Measurements from ENCODE around the gene AFDN.

The AFDN gene

GRCh38 chr6:167824591-167825331 is 1.9 kb upstream of the AFDN start:
- DNase-seq (no peak), ATAC-seq (ENCODE audit: insufficient read depth, low read depth) (no peak)
- Histone ChIP-seq H3K4me3 (ENCODE audit: low read depth in 1 of 2, low read length in 2 of 2) (no peak overlapping the region), H2AFZ (ENCODE audit: low read depth, low read length) (no peak overlapping the region), H3K4me2 (ENCODE audit: insufficient read depth, low read length) (no peak overlapping the region), H3K4me1 (ENCODE audit: insufficient read depth, low read length) (no peaks in the 10 kb centered on the region), H4K20me1 (ENCODE audit: insufficient read depth, low read length) (no peaks in the 10 kb centered on the region), H3K36me3 (ENCODE audit: insufficient read depth, low read length) (no peaks in the 10 kb centered on the region), H3K27me3 (ENCODE audit: insufficient read depth, low read length, poor library complexity) (peaks cover 2% of the 10 kb centered on the region), H3K9ac (ENCODE audit: low read depth, low read length) (no peak overlapping the region), H3K9me3 (ENCODE audit: insufficient read depth, low read length, severe bottlenecking) (no peaks in the 10 kb centered on the region), H3K27ac (ENCODE audit: low read length) (no peak overlapping the region), H3K79me2 (ENCODE audit: insufficient read depth, low read length) (no peaks in the 10 kb centered on the region)
- TF ChIP-seq, protein P1, sequence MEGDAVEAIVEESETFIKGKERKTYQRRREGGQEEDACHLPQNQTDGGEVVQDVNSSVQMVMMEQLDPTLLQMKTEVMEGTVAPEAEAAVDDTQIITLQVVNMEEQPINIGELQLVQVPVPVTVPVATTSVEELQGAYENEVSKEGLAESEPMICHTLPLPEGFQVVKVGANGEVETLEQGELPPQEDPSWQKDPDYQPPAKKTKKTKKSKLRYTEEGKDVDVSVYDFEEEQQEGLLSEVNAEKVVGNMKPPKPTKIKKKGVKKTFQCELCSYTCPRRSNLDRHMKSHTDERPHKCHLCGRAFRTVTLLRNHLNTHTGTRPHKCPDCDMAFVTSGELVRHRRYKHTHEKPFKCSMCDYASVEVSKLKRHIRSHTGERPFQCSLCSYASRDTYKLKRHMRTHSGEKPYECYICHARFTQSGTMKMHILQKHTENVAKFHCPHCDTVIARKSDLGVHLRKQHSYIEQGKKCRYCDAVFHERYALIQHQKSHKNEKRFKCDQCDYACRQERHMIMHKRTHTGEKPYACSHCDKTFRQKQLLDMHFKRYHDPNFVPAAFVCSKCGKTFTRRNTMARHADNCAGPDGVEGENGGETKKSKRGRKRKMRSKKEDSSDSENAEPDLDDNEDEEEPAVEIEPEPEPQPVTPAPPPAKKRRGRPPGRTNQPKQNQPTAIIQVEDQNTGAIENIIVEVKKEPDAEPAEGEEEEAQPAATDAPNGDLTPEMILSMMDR (IDR thresholded peaks at IDR 0.05; ENCODE audit: borderline replicate concordance, extremely low read depth, low read length, poor library complexity, severe bottlenecking) = no peak

DNA sequence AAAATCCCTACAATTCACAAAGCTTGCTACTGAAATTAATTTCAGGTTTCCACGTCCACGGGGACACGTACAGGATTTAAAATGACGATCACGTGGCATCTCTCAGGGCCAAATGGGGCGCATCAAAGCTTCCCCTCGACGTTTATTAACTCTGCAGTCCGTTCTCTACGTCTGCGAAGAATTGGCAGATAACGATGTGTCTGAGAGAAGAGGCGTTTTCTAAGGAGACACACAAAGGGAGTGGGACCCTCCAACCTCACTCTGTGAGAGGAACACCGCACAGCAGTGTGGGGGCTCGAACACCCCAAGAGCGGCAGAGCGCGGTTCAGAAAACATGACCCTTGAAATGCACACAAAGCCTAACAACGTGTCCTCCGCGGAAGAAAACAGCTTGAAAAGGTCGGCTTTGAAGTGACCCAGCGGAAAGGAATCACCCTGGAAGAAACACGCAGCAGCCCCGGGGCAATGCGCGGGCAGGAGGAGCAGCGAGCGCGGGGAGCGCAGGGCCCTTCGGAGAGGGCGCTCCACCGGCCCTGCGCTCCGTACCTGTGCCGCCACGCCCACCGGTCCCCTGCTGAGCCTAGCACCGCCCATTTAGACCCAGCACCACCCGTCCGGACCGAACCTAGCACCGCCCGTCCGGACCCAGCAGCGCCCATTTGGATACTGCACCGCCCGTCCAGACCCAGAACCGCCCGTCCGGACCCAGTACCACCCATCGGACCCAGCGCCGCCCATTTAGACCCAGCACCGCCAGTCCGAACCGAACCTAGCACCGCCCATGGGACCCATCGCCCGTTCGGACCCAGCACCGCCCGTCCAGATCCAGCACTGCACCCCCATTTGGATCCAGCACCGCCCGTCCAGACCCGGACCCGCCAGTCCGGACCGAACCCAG is 1.1 kb upstream of the AFDN start:
- Histone ChIP-seq H2AFZ (ENCODE audit: low read depth, low read length) (no peak overlapping the region), H3K4me2 (ENCODE audit: insufficient read depth, low read length) (no peak overlapping the region), H3K9me3 (ENCODE audit: insufficient read depth, low read length, severe bottlenecking) (no peaks in the 10 kb centered on the region), H3K4me3 (ENCODE audit: low read depth in 1 of 2, low read length in 2 of 2) (no peak overlapping the region), H3K36me3 (ENCODE audit: insufficient read depth, low read length) (no peaks in the 10 kb centered on the region), H3K27me3 (ENCODE audit: insufficient read depth, low read length, poor library complexity) (peaks cover 4% of the 10 kb centered on the region), H3K9ac (ENCODE audit: low read depth, low read length) (no peak overlapping the region), H3K79me2 (ENCODE audit: insufficient read depth, low read length) (no peaks in the 10 kb centered on the region), H3K27ac (ENCODE audit: low read length) (no peak overlapping the region), H4K20me1 (ENCODE audit: insufficient read depth, low read length) (no peaks in the 10 kb centered on the region), H3K4me1 (ENCODE audit: insufficient read depth, low read length) (no peaks in the 10 kb centered on the region)
- DNase-seq (no peak), ATAC-seq (ENCODE audit: insufficient read depth, low read depth) (no peak)
- TF ChIP-seq, protein P1 (IDR thresholded peaks at IDR 0.05; ENCODE audit: borderline replicate concordance, extremely low read depth, low read length, poor library complexity, severe bottlenecking) = no peak
- no peak for TF ChIP-seq EZH2 (IDR thresholded peaks at IDR 0.05; ENCODE audit: borderline replicate concordance, low read depth, low read length, severe bottlenecking)

DNA sequence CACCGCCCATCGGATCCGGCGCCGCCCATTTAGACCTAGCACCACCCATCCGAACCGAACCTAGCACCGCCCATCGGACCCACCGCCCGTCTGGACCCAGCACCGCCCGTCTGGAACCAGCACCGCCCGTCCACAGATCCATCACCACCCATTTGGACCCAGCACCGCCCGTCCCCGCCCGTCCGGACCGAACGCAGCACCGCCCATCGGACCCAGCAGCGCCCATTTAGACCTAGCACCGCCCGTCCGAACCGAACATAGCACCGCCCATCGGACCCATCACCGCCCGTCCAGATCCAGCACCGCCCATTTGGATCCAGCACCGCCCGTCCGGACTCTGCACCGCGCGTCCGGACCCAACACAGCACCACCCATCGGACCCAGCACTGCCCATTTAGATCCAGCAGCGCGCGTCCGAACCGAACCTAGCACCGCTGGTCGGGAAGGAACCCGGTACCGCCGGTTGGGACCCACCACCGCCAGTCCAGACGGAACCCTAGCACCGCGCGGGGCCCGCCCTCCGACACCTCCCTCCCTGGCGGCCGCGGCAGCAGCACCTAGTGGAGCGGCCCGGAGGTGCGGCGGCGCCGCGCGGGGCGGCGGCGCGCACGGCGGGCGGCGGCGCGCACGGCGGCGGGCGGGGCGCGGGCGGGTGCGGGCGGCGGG is 348 bp upstream of the AFDN start:
- H3K27ac ChIP-seq (ENCODE audit: low read length) = no peak overlapping the region
- no peak overlapping the region for H2AFZ ChIP-seq (ENCODE audit: low read depth, low read length)
- H3K4me2 ChIP-seq (ENCODE audit: insufficient read depth, low read length) = no peak overlapping the region
- TF ChIP-seq, protein P1 (IDR thresholded peaks at IDR 0.05; ENCODE audit: borderline replicate concordance, extremely low read depth, low read length, poor library complexity, severe bottlenecking) = no peak
- TF ChIP-seq EZH2 (IDR thresholded peaks at IDR 0.05; ENCODE audit: borderline replicate concordance, low read depth, low read length, severe bottlenecking) = no peak
- H3K9me3 ChIP-seq (ENCODE audit: insufficient read depth, low read length, severe bottlenecking) = no peaks in the 10 kb centered on the region
- DNase-seq (no peak), ATAC-seq (ENCODE audit: insufficient read depth, low read depth) (no peak)
- no peaks in the 10 kb centered on the region for H3K79me2 ChIP-seq (ENCODE audit: insufficient read depth, low read length)
- H3K9ac ChIP-seq (ENCODE audit: low read depth, low read length) = no peak overlapping the region
- no peaks in the 10 kb centered on the region for H4K20me1 ChIP-seq (ENCODE audit: insufficient read depth, low read length)
- no peaks in the 10 kb centered on the region for H3K4me1 ChIP-seq (ENCODE audit: insufficient read depth, low read length)
- no peaks in the 10 kb centered on the region for H3K36me3 ChIP-seq (ENCODE audit: insufficient read depth, low read length)
- H3K4me3 ChIP-seq (ENCODE audit: low read depth in 1 of 2, low read length in 2 of 2) = no peak overlapping the region
- H3K27me3 ChIP-seq (ENCODE audit: insufficient read depth, low read length, poor library complexity) = peaks cover 4% of the 10 kb centered on the region

Data from DND-41 (cell line).